NK-92 (cell line): ENCODE results near the gene COL9A3.

ENCODE experiments used
- DNase-seq: peaks from one replicate; lab custom pipeline; 2025; ENCODE audit not compliant: unreplicated experiment; lab: John Stamatoyannopoulos, UW

COL9A3 gene

DNA sequence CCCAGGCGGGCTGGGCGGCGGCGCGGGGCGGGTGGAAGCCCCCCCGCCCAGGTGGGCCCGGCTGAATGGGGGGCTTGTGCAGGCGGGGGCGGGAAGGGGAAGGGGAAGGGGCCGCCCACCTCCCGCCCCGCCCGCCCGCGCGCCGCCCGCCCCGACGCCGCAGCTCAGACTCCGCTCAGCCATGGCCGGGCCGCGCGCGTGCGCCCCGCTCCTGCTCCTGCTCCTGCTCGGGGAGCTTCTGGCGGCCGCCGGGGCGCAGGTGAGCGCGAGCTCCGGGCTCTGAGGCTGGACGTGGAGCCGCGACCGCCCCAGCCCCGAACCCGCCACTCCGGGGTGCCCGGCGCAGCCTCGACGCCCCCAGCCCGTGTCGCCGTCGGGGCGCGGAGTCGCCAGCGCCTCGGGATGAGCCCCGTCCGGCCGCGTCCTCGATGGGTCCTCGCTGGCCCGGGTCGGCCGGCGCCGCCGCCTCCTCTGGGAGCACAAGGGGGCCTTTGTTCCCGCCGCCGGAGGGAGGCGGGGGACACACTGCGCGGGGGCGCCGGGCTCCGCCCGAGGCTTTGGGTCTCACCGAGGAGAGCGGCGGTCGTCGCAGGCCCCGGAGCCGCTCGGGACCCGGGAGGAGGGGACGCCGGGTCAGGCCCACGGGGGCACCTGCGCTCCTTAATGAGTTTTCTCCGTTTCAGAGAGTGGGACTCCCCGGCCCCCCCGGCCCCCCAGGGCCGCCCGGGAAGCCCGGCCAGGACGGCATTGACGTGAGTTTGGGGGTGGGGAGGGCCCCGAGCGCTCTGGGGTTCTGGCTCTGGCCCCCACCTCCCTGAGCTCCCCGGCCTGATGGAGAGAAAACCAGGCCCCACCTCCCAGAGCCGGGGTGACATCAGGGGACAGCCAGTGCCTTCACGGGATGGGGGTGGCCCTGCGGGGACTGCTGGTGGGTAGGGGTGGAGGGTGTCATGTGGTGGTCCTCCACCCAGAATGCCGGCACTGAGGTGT lies at the start of gene COL9A3:
TSS of gene COL9A3 (plus strand) at position 167 of the 990 bp plus-strand sequence. CDS start at position 182, 15 bp downstream.
- DNase-seq = no peak

DNA sequence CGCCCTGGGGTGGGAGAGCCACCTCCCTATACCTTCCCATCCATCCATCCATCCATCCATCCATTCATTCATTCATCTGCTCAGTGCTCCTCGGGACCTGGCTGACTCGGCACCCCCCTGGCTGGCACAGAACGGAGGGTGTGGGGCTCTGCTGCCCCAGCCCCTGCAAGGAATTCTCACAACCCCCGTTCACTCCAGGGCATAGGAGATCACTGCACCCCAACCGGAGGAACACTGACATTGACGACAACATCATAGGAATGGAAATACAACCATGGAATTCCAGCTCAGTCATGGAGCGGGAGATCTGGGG lies 48.7 kb upstream of the COL9A3 start:
- no peak for DNase-seq

DNA sequence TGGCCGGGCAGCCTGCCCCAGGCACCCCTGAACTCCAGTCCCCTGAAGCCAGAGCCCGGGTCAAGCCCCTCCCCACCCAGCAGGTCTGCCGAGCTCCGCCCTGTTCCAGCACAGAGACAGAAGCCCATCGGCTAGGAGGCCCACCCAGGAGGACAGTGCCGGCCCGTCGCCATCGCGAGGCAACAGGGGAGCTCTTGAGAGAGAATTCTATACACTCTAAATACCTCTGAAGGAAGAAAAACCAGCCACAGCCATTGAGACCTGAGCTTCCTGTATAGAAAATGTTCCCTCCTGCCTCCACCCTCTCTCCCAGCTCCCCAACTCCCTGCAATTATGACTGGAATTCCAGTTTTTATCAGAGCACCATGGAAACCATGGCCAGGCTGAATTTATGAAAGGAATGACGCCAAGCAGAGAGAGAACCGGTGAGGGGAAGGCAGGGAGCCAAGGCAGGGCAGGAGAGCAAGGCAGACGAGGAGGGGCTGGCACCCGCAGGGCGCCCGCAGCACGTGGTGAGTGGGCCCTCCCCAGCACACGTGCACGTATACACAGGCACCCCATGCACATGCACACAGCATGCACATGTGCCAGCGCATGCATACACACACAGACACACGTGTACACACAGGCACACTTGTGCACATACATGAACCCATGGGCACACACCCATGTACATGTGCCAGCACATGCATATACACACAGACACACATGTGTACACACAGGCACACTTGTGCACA lies 48.1 kb upstream of the COL9A3 start:
- DNase-seq = no peak

DNA sequence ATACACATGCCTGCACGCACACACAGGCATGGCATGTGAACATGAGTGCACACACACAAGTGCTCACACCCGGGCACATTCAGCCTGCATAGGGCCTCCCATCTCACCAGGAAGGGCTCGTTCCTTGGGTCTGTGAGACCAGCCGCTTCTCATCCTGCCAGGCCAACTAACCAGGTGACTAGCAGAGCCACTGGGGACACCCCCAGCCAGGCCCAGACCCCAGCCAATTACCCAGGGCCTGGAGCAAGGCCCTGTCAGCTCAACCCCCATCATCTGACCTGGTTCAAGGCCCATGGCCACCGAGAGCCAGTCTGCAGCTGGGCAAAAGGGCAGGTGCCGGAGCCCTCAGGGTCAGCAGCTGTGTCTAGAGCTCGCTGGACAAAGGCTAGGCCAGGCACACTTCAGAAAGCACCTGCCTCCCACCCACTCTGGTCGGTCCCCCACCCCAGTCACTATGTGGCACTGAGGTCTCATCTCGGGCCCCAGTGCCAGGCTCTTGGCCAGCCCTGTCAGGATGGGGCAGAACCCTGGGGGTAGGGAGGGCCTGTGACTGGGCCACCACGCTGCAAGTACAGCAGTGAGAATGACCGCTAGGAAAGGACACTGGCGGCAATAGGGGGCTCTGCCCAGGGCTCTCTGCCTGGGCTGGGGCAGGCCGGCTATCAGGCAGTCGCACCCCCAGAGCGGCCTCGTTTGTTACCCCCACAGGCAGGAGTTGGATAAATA lies 47.3 kb upstream of the COL9A3 start:
- DNase-seq = no peak

DNA sequence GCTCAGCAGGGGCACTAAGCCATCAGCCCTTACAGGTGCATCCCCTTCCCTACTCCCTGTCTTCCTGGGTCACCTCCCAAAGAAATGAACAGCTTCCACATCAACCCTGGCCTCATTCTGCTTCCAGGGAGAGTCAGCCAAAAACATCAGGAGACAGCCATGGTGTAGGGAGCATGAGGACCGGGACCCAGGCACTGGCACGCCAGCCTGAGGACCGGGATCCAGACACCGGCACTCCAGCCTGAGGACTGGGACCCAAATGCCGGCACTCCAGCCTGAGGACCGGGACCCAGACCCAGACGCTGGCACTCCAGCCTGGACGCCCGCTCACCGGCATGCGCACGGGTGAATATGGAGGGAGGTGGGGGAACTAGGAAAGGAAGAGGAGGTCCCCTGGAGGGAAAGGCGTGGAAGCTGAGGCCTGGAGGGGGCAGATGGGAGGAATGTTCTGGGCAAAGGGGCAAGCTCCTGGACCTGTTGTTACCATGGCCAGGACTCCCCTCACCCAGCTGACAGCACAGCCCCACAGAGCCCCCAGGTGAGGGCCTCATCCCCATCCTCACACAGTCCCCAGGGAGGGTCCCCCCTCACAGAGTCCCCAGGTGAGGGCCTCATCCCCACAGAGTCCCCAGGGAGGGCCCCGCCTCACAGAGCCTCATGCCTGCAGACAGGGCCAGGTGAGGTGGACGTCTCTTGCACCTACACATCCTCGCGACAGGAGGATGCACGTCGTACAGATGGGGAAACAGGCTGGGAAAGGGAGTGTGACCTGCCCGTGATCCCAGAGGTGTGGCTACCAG lies 46.5 kb upstream of the COL9A3 start:
- DNase-seq = no peak

DNA sequence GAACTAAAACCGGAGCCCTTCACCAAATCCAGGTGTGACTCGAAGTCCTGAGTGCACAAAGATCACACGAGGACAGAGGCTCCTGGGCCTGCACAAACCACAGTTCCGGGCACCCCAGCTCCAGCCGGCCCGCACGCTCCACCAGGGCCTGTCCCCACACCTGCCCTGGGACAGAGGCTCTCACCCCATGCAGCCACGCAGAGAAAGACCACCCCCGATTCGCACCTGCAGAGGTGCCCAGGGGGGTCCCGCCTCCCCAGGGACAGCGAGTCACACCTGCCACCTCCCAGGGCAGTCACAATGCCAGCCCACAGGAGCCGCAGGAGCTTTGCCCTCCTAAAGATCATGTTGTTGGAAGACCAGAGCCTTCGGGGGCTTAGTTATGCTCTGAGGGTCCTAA lies 45.9 kb upstream of the COL9A3 start:
- no peak for DNase-seq

DNA sequence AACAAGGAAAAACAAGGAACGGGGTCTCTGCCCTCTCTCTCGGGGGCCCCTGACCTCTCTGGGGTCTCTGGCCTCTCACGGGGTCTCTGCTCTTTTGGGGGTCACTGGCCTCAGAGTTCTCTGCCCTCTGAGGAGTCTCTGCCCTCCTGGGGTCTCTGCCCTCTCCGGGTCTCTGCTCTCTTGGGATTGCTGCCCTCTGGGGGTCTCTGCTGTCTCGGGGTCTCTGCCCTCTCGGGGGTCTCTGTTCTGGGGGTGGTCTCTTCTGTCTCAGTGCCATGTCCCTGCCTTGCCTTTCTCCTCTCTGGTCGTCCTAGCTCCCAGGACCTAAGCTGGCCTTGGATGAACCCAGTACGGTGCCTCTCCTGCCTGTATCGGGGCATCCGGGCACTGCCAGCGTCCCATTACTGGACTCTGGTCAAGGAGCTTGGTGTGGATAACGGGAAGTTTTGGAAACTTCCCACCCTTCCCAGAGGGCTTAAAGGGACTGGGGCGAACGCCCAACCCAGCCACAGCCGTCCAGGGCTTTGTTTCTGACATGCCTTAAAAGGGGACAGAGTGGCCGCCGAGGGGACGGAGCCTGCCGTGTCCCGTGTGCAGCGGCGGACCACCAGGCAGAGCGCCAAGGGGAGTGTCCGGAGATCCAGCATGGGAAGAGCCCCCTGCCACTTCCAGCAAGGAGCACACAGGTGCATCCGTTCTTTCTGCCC lies 45.3 kb upstream of the COL9A3 start:
- DNase-seq = no peak

DNA sequence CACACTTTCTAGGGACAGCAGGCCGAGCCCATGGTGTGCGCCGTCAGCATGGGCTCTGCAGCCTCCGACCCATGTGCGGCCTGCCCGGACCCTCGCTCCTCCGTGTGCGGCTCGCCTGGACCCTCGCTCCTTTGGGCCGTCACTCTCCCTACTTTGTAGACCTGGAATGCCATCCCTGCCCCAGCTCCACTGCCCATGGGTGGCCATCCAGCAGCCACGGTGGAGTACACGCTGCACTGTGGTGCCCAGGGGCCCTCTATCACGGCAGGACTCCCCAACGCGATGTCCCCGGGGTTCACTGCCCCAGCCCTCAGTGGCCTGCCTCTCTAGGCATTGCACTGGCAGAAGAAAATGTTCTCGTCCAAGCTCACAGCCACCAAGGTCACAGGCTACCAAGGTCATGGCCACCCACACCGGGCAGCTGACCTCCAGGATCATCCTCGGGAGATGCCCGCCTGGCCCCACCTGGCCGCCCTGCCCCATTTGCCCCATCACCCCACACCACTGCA lies 44.7 kb upstream of the COL9A3 start:
- no peak for DNase-seq

DNA sequence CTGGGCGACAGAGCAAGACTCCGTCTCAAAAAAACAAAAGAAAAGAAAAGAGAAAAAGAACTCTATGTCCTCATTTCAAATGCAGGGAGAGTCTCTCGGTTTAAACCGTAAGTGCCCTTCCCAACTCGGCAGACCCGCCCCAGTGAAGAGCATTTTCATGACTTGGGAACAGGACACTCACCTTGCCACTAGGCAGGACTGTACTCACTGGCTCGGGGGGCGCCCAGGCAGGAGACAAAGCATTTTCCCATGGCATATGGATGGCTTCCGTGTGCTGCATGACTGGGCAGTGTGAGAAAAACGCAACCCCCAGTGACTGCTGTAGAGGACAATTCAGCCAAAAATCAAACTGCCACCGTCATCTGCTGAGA lies 44.2 kb upstream of the COL9A3 start:
- no peak for DNase-seq

DNA sequence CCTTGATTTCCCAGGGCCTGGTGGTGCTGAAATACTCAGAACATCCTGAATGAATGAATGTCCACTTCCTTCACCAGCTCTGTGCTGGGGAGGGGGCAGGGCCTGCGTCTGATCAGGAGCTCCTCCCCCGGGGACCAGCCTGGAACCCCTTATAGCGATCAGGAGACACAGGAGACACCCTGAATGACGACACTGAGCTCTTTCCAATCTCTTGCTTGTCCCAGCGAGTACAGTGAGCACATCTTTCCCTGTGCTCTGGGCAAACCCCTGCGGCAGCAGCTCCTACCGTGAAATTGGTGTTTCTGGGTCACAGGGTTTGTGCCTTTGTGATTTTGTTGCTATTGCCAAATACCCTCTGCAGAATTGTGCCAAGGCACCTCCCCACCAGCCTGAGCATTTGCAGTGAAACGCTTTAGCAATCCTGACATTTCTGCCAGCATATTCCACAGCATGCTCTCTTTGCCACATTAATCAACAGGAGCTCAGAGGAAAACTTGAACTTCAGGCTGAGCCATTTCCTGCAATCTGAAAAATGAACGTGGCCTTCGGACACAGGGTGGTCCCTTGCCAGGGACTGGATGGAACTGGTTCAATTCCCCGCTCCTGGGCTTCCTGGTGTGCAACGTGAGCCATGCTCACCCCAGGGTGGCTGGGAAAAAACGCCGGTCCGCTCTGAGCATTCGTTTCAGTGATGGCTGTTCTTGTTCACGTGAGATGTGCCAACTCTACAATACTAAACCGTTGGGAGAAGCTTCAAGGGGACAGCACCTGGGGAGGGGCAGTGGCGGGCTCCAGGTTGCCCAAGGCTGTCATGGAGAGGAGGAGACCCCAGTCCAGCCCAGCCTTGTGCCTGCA lies 43.6 kb upstream of the COL9A3 start:
- no peak for DNase-seq

DNA sequence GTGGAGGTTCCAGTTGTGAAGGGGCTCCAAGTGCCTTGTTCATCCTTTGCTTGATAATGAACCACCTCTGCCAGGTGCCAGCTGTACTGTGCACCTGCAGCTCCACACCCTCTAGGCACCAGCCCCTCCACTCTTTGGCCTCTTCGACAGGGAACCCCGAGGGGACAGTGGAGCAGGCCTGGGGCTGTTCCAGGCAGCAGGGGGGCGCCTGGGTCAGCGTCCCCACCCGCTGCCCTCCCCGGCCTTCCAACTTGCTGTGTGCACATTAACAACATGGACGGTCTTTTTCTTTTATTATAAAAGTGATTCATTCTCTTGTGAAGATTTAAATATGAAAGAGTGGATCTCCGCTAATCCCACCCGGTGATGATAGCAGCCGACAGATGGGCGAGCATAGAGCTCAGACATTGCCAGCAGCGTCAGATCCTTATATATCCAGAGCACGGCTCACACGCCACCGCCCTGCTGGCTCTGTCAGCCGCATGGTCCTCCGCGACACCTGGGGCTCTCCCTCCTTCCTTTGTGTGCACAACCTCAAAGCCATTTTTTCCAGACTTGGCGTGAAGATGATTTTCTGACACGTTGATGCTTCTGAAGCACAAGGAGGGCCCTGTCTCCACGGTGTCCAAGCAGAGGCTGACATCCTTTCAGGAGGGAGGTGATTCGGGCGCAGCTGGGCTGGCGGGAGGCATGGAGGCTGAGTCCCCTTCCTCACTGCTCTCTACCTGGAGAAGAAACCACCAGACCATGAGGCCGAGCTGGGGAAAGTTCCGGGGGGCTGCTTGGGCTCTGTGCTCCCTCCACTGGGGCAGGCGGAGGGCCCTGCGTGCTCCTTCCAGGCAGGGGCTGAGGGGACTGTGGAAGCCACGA lies 42.8 kb upstream of the COL9A3 start:
- no peak for DNase-seq

DNA sequence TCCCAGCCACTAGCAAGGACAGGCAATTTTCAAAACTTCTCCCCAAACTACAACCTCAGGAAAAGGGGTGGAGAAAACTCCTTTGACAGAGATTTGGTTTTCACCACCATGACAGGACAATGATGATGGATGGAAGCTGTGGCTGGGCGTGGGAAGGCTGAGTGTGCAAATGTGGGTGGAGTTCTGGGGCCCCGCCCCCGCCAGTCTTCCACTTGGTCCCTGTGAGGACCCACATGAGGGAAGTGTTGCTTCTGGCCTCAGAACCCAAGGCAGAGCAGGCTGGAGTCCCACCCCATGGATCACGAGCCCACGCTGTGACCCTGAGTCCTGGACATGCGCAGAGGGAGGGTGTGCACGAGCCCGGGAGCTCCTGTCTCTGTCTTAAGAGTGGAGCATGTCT lies 42.1 kb upstream of the COL9A3 start:
- DNase-seq = no peak

DNA sequence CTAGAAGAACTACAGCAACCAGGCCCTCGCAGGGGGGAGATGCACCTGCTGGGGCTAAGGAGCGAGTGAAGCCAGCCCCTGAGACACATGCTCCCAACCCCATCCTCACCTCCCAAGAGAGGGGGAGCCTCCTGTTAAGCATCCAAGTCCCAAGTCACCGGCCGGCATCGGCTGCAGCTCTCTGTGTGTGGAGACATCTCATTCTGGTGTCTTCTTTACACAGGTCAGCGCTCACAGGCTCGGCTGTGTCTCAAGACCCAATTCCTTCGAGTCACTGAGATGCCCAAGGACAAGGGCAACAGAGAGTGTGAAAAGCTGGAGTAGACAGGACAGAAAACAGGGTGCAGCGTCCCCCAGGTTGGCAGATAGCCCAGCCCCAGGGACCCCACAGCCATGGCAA lies 41.6 kb upstream of the COL9A3 start:
- DNase-seq = no peak

DNA sequence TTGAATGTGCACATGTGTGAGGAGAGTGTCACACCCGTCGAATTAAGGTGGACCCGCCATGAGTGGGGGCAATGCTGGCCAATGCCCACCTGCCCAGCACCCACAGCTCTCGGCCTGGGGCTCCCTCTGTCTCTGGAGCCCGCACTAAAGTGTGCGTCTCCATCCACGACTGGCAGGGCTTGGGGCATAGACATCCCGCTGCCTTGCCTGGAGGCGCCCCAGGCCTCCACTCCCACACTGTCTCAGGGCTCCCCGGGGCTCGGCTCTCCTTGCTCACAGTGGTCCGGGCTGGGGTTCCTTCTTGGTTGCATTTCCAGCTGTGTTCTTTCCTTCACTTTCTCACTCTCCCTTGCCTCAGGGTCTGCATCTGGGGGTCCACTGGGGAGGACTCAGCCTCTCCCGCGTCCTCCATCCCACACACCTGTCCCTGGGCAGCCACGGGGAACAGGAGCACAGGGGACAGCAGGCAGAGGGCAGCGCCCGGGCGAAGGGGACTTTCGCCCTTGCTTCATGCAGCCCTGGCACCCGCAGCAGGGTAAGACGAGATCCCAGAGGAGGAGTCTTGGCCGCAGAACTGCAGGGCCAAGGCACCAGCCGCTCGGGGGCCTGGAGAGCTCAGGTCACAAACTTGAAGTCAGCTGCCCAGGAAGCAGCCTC lies 40.7 kb upstream of the COL9A3 start:
- DNase-seq = no peak

DNA sequence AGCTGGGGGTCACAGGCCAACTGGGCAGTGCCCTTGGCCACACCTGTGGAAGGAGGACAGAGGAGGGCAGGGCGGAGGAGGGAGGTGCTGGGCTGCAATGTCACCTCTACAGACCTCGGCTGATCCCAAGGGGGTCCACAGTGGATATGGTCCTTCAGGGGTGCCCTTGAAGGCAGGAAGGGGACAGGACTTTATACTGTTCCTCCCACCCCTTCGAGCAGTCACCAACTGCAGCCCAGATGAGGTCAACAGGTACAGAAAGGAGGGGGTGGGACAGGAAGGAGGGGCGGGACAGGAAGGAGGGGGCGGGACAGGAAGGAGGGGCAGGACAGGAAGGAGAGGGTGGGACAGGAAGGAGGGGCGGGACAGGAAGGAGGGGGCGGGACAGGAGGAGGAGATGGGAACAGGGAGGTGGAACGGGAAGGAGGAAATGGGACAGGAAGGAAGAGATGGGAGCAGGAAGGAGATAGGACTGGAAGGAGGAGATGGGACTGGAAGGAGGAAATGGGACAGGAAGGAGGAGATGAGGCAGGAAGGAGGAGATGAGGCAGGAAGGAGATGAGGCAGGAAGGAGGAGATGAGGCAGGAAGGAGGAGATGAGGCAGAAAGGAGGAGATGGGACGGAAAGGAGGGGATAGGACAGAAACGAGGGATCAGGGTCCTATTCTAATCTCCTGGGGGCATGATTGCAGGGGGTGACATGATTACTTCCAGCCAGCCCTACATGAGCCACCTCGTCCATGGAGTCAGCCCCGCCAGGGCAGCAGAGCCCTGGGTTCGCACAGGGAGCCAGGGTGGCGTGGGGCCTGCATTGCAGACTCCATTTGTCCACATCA lies 39.9 kb upstream of the COL9A3 start:
- no peak for DNase-seq

DNA sequence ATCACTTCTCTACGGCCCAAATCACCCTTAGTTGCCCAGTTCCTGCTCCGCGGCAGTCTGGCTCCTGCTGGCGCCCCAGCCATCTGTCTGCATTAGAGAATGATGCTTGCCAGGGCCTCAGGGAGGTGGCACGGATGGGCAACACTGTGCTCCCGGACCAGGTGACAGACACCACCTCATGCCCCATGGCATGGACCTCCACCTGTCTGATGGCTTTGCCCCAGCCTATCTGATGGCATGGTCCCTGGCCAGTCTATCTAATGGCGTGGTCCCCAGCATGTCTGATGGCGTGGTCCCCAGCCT lies 39.4 kb upstream of the COL9A3 start:
- DNase-seq = no peak

DNA sequence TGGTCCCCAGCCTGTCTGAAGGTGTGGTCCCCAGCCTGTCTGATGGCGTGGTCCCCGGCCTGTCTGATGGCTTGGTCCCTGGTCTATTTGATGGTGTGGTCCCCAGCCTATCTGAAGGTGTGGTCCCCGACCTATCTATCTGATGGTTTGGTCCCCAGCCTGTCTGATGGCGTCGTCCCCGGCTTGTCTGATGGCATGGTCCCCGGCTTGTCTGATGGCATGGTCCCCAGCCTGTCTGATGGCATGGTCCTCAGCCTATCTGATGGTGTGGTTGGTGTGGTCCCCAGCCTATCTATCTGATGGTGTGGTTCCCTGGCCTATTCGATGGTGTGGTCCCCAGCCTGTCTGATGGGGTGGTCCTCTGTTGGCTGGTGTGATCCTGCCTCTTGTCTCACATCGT lies 38.8 kb upstream of the COL9A3 start:
- DNase-seq = no peak
